Mesendoderm (in vitro differentiated cells): Measurements from ENCODE around the gene IRX6.

Source experiments
- DNase-seq: peaks from one replicate; pipeline ENCODE4 v3.0.0; 2013
- H2AK5ac ChIP-seq: 2 replicates; pipeline ENCODE4 v1.6.1; 2013; ENCODE audit warnings: low read length, inconsistent platforms
- H2BK120ac ChIP-seq: 2 replicates; pipeline ENCODE4 v1.6.1; 2013; ENCODE audit warnings: low read depth, mild to moderate bottlenecking, low read length, moderate library complexity, mixed read lengths
- H2BK15ac ChIP-seq: replicated peaks from 2 replicates; pipeline ENCODE4 v1.6.1; 2013; ENCODE audit warnings: low read depth, mild to moderate bottlenecking, moderate library complexity
- H2BK5ac ChIP-seq: 2 replicates; pipeline ENCODE4 v1.6.1; 2013; ENCODE audit warnings: low read length, inconsistent platforms
- H3K18ac ChIP-seq: 2 replicates; pipeline ENCODE4 v1.6.1; 2013; ENCODE audit warnings: mild to moderate bottlenecking, low read length, mixed read lengths
- H3K23ac ChIP-seq: one replicate; pipeline ENCODE4 v1.6.1; 2013; ENCODE audit warnings: low read length
- H3K27ac ChIP-seq: 2 replicates; pipeline ENCODE4 v1.5.1; 2013; ENCODE audit warnings: low read depth, mild to moderate bottlenecking, inconsistent platforms, low read length, moderate library complexity
- H3K27me3 ChIP-seq: 2 replicates; pipeline ENCODE4 v1.6.1; 2013; ENCODE audit warnings: low read length, control low read depth, mild to moderate bottlenecking, inconsistent platforms; ENCODE audit not compliant: insufficient read depth, poor library complexity
- H3K36me3 ChIP-seq: 2 replicates; pipeline ENCODE4 v1.6.1; 2013; ENCODE audit warnings: low read length, inconsistent platforms; ENCODE audit not compliant: control insufficient read depth, insufficient read depth
- H3K4ac ChIP-seq: one replicate; pipeline ENCODE4 v1.6.1; 2013; ENCODE audit warnings: low read depth, mild to moderate bottlenecking, low read length, moderate library complexity
- H3K4me1 ChIP-seq: 2 replicates; pipeline ENCODE4 v1.6.1; 2013; ENCODE audit warnings: low read depth, low read length, inconsistent platforms; ENCODE audit not compliant: control insufficient read depth
- H3K4me2 ChIP-seq: 2 replicates; pipeline ENCODE4 v1.6.1; 2013; ENCODE audit warnings: low read length
- H3K4me3 ChIP-seq: 2 replicates; pipeline ENCODE4 v1.5.1; 2013; ENCODE audit warnings: mild to moderate bottlenecking, low read length
- H3K56ac ChIP-seq: one replicate; pipeline ENCODE4 v1.6.1; 2013; ENCODE audit warnings: low read length
- H3K79me1 ChIP-seq: 2 replicates; pipeline ENCODE4 v1.6.1; 2013; ENCODE audit warnings: low read length, inconsistent platforms
- H3K79me2 ChIP-seq: 2 replicates; pipeline ENCODE4 v1.6.1; 2013; ENCODE audit warnings: mild to moderate bottlenecking, low read length; ENCODE audit not compliant: control insufficient read depth, insufficient read depth
- H3K9ac ChIP-seq: 2 replicates; pipeline ENCODE4 v1.6.1; 2013; ENCODE audit warnings: low read length, inconsistent platforms
- H4K5ac ChIP-seq: one replicate; pipeline ENCODE4 v1.6.1; 2013; ENCODE audit warnings: low read length
- H4K8ac ChIP-seq: one replicate; pipeline ENCODE4 v1.6.1; 2013; ENCODE audit warnings: low read depth, mild to moderate bottlenecking, control low read depth, low read length, moderate library complexity
- WGBS: extraction: QIAGEN DNeasy Blood & Tissue Kit; methylation state at CpG from one replicate; pipeline ENCODE4 v1.1.7; 2013; ENCODE audit warnings: low lambda C conversion rate, missing lambda C conversion rate; ENCODE audit not compliant: insufficient coverage; ENCODE audit errors: extremely low coverage; 5-methylcytosine and 5-hydroxymethylcytosine counted together

IRX6 gene

DNA sequence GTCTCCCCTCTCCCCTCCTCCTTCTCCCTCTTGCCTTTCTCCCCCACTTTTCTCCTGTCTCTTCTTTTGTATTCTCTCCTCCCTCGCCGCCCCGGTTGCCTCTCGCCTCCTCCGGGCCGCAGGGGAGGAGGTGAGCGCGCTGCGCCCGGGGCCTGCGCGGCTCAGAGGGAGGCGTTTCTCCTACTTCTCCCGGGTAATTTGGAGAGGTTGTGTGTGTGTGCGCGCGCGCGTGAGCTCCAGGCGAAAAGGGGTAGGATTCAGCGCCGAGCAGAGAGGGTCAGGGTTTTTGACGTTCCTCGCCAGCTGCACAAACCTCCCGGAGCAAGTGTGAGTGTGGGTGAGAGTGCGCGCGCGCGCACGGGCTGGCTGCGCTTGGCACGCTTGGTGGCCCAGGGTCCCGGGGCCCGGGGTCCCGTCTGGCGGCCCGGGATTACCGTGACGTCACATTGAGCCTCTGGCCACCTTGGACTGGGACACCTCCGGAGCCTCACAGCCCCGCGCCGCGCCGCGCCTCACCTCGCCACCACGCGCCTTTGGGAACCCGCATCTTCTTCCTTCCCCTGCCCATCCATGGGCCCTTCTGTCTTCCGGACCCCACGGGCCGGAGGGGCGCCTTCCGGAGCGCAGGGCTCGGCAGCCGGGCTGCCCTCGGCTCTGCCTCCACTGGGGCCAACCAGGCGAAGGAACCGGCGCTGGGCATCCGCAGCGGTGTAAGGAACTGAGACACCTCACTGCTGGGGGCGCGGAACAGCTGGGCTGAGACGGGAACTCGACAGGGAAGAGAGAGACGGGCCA, 479 bp downstream of the IRX6 start:
- no CpG with 5 or more reads among the region's 70 CpGs for WGBS
- Histone ChIP-seq H3K27me3 (peaks cover 38% of the 10 kb centered on the region), H2BK5ac (no peak overlapping the region), H3K9ac (peak overlapping the region; percentile 24), H2AK5ac (no peak overlapping the region), H3K23ac (no peak overlapping the region), H3K36me3 (no peaks in the 10 kb centered on the region), H3K4me3 (peak overlapping the region; percentile 48), H3K4me1 (no peaks in the 10 kb centered on the region), H4K8ac (no peak overlapping the region), H2BK120ac (no peak overlapping the region), H4K5ac (no peak overlapping the region), H3K18ac (no peak overlapping the region), H3K79me2 (no peaks in the 10 kb centered on the region), H3K4me2 (peak overlapping the region; percentile 83), H3K56ac (no peak overlapping the region), H3K4ac (no peak overlapping the region), H2BK15ac (no peak overlapping the region), H3K27ac (no peak overlapping the region), H3K79me1 (no peaks in the 10 kb centered on the region)
- DNase-seq = no peak

DNA sequence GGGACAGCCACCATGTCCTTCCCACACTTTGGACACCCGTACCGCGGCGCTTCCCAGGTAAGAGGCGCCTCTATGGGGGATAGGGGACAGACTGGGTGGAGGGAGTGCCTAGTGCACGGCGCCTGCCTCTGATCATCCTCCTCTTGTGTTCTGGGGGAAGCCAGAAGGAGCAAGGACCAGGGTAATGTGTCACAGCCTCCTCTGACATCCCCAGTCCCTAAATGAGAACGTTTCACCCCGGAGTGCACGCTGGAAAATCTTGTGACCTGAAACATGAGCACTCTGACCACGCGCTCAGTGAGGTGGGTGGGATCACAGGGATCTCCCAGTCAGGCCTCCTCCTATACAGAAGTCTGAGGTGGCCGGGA, 1.1 kb downstream of the IRX6 start:
- peak; percentile 47 for DNase-seq
- Histone ChIP-seq H2BK120ac (no peak overlapping the region), H4K5ac (no peak overlapping the region), H3K79me2 (no peaks in the 10 kb centered on the region), H3K27ac (no peak overlapping the region), H3K56ac (no peak overlapping the region), H3K9ac (no peak overlapping the region), H3K18ac (no peak overlapping the region), H4K8ac (no peak overlapping the region), H3K23ac (no peak overlapping the region), H3K36me3 (no peaks in the 10 kb centered on the region), H3K27me3 (peaks cover 44% of the 10 kb centered on the region), H3K4me3 (peak overlapping the region; percentile 19), H3K79me1 (no peaks in the 10 kb centered on the region), H2BK15ac (no peak overlapping the region), H3K4me2 (peak overlapping the region; percentile 83), H3K4ac (no peak overlapping the region), H3K4me1 (no peaks in the 10 kb centered on the region), H2AK5ac (no peak overlapping the region), H2BK5ac (no peak overlapping the region)
- no CpG with 5 or more reads among the region's 13 CpGs for WGBS

DNA sequence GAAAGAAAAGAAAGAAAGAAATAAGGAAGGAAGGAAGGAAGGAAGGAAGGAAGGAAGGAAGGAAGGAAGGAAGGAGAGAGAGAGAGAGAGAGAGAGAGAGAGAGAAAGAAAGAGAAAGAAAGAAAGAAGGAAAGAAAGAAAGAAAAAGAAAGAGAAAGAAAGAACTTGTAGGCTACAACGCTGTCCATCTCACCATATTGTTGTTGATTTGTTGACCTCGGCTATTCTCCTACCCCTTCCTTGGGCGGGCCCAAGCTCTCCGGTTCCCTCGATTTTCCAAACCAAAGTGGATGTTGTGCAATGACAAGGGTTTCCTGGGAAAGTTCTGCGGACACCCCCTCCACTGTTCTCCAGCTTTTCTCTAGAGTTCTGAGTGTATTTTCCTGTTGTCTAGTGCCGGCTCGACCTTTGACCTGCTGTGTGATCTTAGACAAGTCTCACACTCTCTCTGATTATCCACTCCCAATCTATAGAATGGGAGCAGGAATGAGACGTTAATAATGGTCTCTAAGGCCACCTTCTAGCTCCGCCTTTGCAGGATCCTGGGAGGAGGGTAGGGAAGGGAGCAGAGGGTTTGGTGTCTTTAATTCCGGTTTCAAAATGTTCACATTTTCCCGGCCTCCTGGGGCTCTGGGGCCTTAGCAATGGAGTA, 1.6 kb downstream of the IRX6 start:
- Histone ChIP-seq H3K79me2 (no peaks in the 10 kb centered on the region), H3K36me3 (no peaks in the 10 kb centered on the region), H3K4ac (no peak overlapping the region), H2BK5ac (no peak overlapping the region), H3K23ac (no peak overlapping the region), H2AK5ac (no peak overlapping the region), H2BK15ac (no peak overlapping the region), H3K27ac (no peak overlapping the region), H3K79me1 (no peaks in the 10 kb centered on the region), H4K8ac (no peak overlapping the region), H3K4me3 (no peak overlapping the region), H4K5ac (no peak overlapping the region), H3K9ac (no peak overlapping the region), H3K4me1 (no peaks in the 10 kb centered on the region), H2BK120ac (no peak overlapping the region), H3K4me2 (no peak overlapping the region), H3K18ac (no peak overlapping the region), H3K27me3 (peaks cover 49% of the 10 kb centered on the region), H3K56ac (no peak overlapping the region)
- DNase-seq = no peak
- WGBS = no CpG with 5 or more reads among the region's 12 CpGs

DNA sequence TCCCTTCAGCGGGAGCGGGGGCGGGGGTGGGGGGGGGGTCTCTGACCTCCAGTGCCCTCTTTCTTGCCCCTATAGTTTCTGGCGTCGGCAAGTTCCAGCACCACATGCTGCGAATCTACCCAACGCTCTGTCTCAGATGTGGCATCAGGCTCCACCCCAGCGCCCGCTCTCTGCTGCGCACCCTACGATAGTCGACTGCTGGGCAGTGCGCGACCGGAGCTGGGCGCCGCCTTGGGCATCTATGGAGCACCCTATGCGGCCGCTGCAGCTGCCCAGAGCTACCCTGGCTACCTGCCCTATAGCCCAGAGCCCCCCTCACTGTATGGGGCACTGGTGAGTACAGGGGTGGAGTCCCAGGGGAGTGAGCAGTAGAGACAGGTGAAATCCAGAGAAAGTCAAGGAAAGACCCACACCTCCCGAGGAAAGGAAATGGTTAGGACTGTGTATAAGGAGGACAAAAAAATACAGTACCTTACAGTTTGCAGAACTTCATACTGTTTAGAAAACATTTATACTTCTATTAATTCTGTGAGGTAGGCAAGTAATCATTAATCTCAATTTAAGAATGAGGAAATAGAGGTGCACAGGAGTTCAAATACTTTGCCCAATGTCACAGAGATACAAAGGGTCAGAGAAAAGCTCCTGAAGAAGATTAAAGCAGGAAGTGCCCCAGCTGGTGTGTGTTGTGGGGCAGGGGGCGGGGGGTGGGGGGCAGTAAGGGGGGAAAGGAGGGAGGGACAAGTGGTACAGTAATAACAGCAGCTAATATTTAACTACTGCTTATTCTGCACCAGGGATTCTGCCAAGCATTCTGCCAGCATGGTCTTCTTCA, 2.5 kb downstream of the IRX6 start:
- no peaks in the 10 kb centered on the region for H3K36me3 ChIP-seq
- no peak overlapping the region for H3K23ac ChIP-seq
- no peak overlapping the region for H2BK120ac ChIP-seq
- no peak overlapping the region for H3K9ac ChIP-seq
- H3K27me3 ChIP-seq = peaks cover 52% of the 10 kb centered on the region
- no peak overlapping the region for H4K5ac ChIP-seq
- no peak overlapping the region for H3K18ac ChIP-seq
- no peak overlapping the region for H2AK5ac ChIP-seq
- no peak overlapping the region for H3K4me2 ChIP-seq
- H3K27ac ChIP-seq = no peak overlapping the region
- no peak for DNase-seq
- no peaks in the 10 kb centered on the region for H3K79me1 ChIP-seq
- H3K4ac ChIP-seq = no peak overlapping the region
- no peak overlapping the region for H4K8ac ChIP-seq
- H2BK15ac ChIP-seq = no peak overlapping the region
- H3K79me2 ChIP-seq = no peaks in the 10 kb centered on the region
- H2BK5ac ChIP-seq = no peak overlapping the region
- no peak overlapping the region for H3K4me3 ChIP-seq
- H3K56ac ChIP-seq = no peak overlapping the region
- no peaks in the 10 kb centered on the region for H3K4me1 ChIP-seq
- WGBS = no CpG with 5 or more reads among the region's 21 CpGs

DNA sequence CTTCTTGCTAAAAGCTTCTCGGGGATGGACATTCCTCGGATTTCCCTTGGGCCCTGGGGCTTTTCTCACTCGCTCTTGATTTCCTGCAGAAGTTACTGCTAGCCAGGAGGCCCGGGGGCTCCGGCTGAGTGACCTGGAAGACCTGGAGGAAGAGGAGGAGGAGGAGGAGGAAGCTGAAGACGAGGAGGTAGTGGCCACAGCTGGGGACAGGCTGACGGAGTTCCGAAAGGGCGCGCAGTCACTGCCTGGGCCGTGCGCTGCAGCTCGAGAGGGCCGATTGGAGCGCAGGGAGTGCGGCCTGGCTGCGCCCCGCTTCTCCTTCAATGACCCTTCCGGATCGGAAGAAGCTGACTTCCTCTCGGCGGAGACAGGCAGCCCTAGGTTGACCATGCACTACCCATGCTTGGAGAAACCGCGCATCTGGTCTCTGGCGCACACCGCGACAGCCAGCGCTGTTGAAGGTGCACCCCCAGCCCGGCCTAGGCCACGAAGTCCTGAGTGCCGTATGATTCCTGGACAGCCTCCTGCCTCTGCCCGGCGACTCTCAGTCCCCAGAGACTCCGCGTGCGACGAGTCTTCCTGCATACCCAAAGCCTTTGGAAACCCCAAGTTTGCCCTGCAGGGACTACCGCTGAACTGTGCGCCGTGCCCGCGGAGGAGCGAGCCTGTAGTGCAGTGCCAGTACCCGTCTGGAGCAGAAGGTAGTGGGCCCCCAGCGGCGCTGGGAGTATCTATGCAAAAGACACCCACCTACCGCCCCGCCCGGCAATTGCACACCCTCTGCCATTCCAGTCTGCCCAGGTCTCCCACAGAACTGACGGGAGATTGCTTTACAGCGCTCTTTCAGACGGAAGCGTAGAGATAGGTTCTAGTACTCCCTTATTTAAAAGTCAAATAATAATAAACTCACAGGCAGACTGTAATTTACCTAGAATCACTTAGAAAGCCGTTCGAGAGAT, 4.9 kb downstream of the IRX6 start:
- no CpG with 5 or more reads among the region's 55 CpGs for WGBS
- H3K27ac ChIP-seq = no peak overlapping the region
- peak overlapping the region; percentile 46 for H3K4me2 ChIP-seq
- no peak overlapping the region for H2AK5ac ChIP-seq
- H2BK5ac ChIP-seq = no peak overlapping the region
- H3K79me1 ChIP-seq = no peaks in the 10 kb centered on the region
- peak; percentile 56 for DNase-seq
- H3K4ac ChIP-seq = no peak overlapping the region
- no peak overlapping the region for H3K4me3 ChIP-seq
- no peak overlapping the region for H2BK120ac ChIP-seq
- H2BK15ac ChIP-seq = no peak overlapping the region
- no peaks in the 10 kb centered on the region for H3K36me3 ChIP-seq
- no peak overlapping the region for H3K23ac ChIP-seq
- H3K9ac ChIP-seq = peak overlapping the region; percentile 24
- H3K56ac ChIP-seq = peak overlapping the region; percentile 45
- H3K4me1 ChIP-seq = no peaks in the 10 kb centered on the region
- H3K18ac ChIP-seq = no peak overlapping the region
- no peak overlapping the region for H4K5ac ChIP-seq
- no peak overlapping the region for H4K8ac ChIP-seq
- peaks cover 60% of the 10 kb centered on the region for H3K27me3 ChIP-seq
- no peaks in the 10 kb centered on the region for H3K79me2 ChIP-seq
